Measurements from ENCODE around the gene DDX51.
"Not testable (repeated sequence)": the region's sequence is repeated elsewhere in the genome, so short reads cannot be mapped to it uniquely, and the experiment has no call there.

DDX51 gene

GRCh38 chr12:132140918-132141841 is 2.9 kb downstream of the DDX51 start:
- DNase-seq (ENCODE audit: low spot score): no peak

GRCh38 chr12:132140501-132140900 is 3.6 kb downstream of the DDX51 start:
- DNase-seq (ENCODE audit: low spot score): no peak

GRCh38 chr12:132139912-132140311 is 4.2 kb downstream of the DDX51 start:
- DNase-seq (ENCODE audit: low spot score): no peak

GRCh38 chr12:132138941-132139871 is 4.9 kb downstream of the DDX51 start:
- DNase-seq (ENCODE audit: low spot score): no peak

GRCh38 chr12:132137483-132138125 is 6.5 kb downstream of the DDX51 start:
- DNase-seq (ENCODE audit: low spot score): no peak

- not testable (repeated sequence) for DNase-seq (ENCODE audit: low spot score)
These were observed 7.9 kb downstream of the DDX51 start for GRCh38 chr12:132136226-132136625.

- DNase-seq (ENCODE audit: low spot score): not testable (repeated sequence)
These were observed 9.4 kb downstream of the DDX51 start for GRCh38 chr12:132134653-132135183.

- DNase-seq (ENCODE audit: low spot score): no peak
These were observed 10.0 kb downstream of the DDX51 start for GRCh38 chr12:132133952-132134652.

- no peak for DNase-seq (ENCODE audit: low spot score)
These were observed 11.3 kb downstream of the DDX51 start for GRCh38 chr12:132132609-132133430.

GRCh38 chr12:132131952-132132351 is 12.2 kb downstream of the DDX51 start:
- peak; percentile 22 for DNase-seq (ENCODE audit: low spot score)

- DNase-seq (ENCODE audit: low spot score): no peak
These were observed 12.9 kb downstream of the DDX51 start for GRCh38 chr12:132131229-132131628.

GRCh38 chr12:132130690-132131089 is 13.4 kb downstream of the DDX51 start:
- DNase-seq (ENCODE audit: low spot score): no peak

GRCh38 chr12:132129007-132129406 is 15.1 kb downstream of the DDX51 start:
- DNase-seq (ENCODE audit: low spot score): no peak

- DNase-seq (ENCODE audit: low spot score): no peak
These were observed 17.1 kb downstream of the DDX51 start for GRCh38 chr12:132127041-132127440.

- no peak for DNase-seq (ENCODE audit: low spot score)
These were observed 18.4 kb downstream of the DDX51 start for GRCh38 chr12:132125736-132126135.

- no peak for DNase-seq (ENCODE audit: low spot score)
These were observed 19.2 kb downstream of the DDX51 start for GRCh38 chr12:132124766-132125425.

GRCh38 chr12:132123970-132124765 is 20.0 kb downstream of the DDX51 start:
- no peak for DNase-seq (ENCODE audit: low spot score)

- no peak for DNase-seq (ENCODE audit: low spot score)
These were observed 22.8 kb downstream of the DDX51 start for GRCh38 chr12:132121283-132121682.

GRCh38 chr12:132118876-132119275 is 25.2 kb downstream of the DDX51 start:
- no peak for DNase-seq (ENCODE audit: low spot score)

Measured in Ammon's horn (tissue), 1 donor.